Astrocyte (in vitro differentiated cells and primary cell): ENCODE measurements around the gene AFAP1L2. TPM values are rescaled to one million over a fixed set of nuclear protein-coding genes. Genes with fewer than 3 reads are reported as not detected.

Experiments
- DNase-seq: peaks from one replicate; pipeline ENCODE4 v3.0.0-alpha.2; 2010; ENCODE audit warnings: low read depth
- FAIRE-seq: peaks from 2 replicates; lab custom pipeline; 2011; peaks lifted over from hg19 to GRCh38; lab: Jason Lieb, UNC
- H2AFZ ChIP-seq: 2 replicates; pipeline ENCODE4 v1.6.0; 2012; ENCODE audit warnings: low read depth, low read length, inconsistent platforms
- H3K27ac ChIP-seq: 2 replicates; pipeline ENCODE4 v1.5.1; 2011; ENCODE audit warnings: low read depth, low read length, inconsistent platforms
- H3K27me3 ChIP-seq: 2 replicates; pipeline ENCODE4 v1.6.0; 2011; ENCODE audit warnings: low read length, inconsistent platforms; ENCODE audit not compliant: insufficient read depth
- H3K36me3 ChIP-seq: 2 replicates; pipeline ENCODE4 v1.5.1; 2011; ENCODE audit warnings: low read length, inconsistent platforms; ENCODE audit not compliant: insufficient read depth
- H3K4me1 ChIP-seq: 2 replicates; pipeline ENCODE4 v1.5.1; 2011; ENCODE audit warnings: low read length, inconsistent platforms; ENCODE audit not compliant: insufficient read depth
- H3K4me2 ChIP-seq: 2 replicates; pipeline ENCODE4 v1.6.0; 2012; ENCODE audit warnings: low read length, inconsistent platforms
- H3K4me3 ChIP-seq: 2 replicates; pipeline ENCODE4 v1.5.1; 2011; ENCODE audit warnings: low read depth, mild to moderate bottlenecking, low read length, inconsistent platforms; ENCODE audit not compliant: insufficient read depth
- H3K79me2 ChIP-seq: 2 replicates; pipeline ENCODE4 v1.6.0; 2012; ENCODE audit warnings: mild to moderate bottlenecking, low read length, inconsistent platforms; ENCODE audit not compliant: insufficient read depth
- H3K9ac ChIP-seq: 2 replicates; pipeline ENCODE4 v1.6.0; 2012; ENCODE audit warnings: mild to moderate bottlenecking, low read length, inconsistent platforms
- H3K9me3 ChIP-seq: 2 replicates; pipeline ENCODE4 v1.5.1; 2012; ENCODE audit warnings: low read depth, mild to moderate bottlenecking, low read length, inconsistent platforms; ENCODE audit not compliant: insufficient read depth
- H4K20me1 ChIP-seq: 2 replicates; pipeline ENCODE4 v1.6.0; 2012; ENCODE audit warnings: low read length, inconsistent platforms; ENCODE audit not compliant: insufficient read depth
- H3K27ac Mint-ChIP-seq: one replicate; pipeline ENCODE4 v1.8.0; 2021; ENCODE audit warnings: mild to moderate bottlenecking, mixed read lengths; ENCODE audit not compliant: unreplicated experiment
- H3K27me3 Mint-ChIP-seq: one replicate; pipeline ENCODE4 v1.8.0; 2021; ENCODE audit warnings: low read depth, mixed read lengths; ENCODE audit not compliant: unreplicated experiment
- H3K36me3 Mint-ChIP-seq: one replicate; pipeline ENCODE4 v1.8.0; 2021; ENCODE audit warnings: low read depth, mixed read lengths; ENCODE audit not compliant: unreplicated experiment
- H3K4me1 Mint-ChIP-seq: one replicate; pipeline ENCODE4 v1.8.0; 2021; ENCODE audit warnings: low read depth, mixed read lengths; ENCODE audit not compliant: unreplicated experiment
- H3K4me3 Mint-ChIP-seq: one replicate; pipeline ENCODE4 v1.8.0; 2021; ENCODE audit warnings: mild to moderate bottlenecking, moderate library complexity, mixed read lengths; ENCODE audit not compliant: unreplicated experiment
- H3K9me3 Mint-ChIP-seq: one replicate; pipeline ENCODE4 v1.8.0; 2021; ENCODE audit warnings: mild to moderate bottlenecking, mixed read lengths; ENCODE audit not compliant: unreplicated experiment
- CTCF ChIP-seq: IDR thresholded peaks from 2 replicates; pipeline ENCODE4 v1.5.1; 2011; ENCODE audit warnings: low read depth, mild to moderate bottlenecking, inconsistent platforms, low read length, moderate library complexity; ENCODE audit not compliant: insufficient read depth
- EZH2 ChIP-seq: IDR thresholded peaks from 2 replicates; pipeline ENCODE4 v1.6.1; 2012; ENCODE audit warnings: mild to moderate bottlenecking, low read length, inconsistent platforms; ENCODE audit not compliant: insufficient read depth
- total RNA-seq: library from RNA; stranded (reverse); gene quantifications from 2 replicates; pipeline ENCODE4 v1.2.1, GENCODE V29; 2021

Gene AFAP1L2
- total RNA-seq, 1 donor from 2014 or later = 26.6 TPM

- Mint-ChIP-seq H3K4me3 (peak overlapping the region; percentile 74), H3K36me3 (peaks cover 25% of the 10 kb centered on the region), H3K4me1 (peaks cover 42% of the 10 kb centered on the region), H3K27ac (peak overlapping the region; percentile 88), H3K27me3 (no peaks in the 10 kb centered on the region), H3K9me3 (peaks cover 2% of the 10 kb centered on the region)
- no peaks in the 10 kb centered on the region for H3K36me3 ChIP-seq
- H3K79me2 ChIP-seq = no peaks in the 10 kb centered on the region
- H3K9me3 ChIP-seq = no peaks in the 10 kb centered on the region
- peak overlapping the region; percentile 82 for H3K4me2 ChIP-seq
- peak overlapping the region; percentile 62 for H2AFZ ChIP-seq
- H3K27me3 ChIP-seq = no peaks in the 10 kb centered on the region
- H3K4me3 ChIP-seq = peak overlapping the region; percentile 45
- H3K4me1 ChIP-seq = peaks cover 41% of the 10 kb centered on the region
- DNase-seq = no peak
- no peak for TF ChIP-seq EZH2
- TF ChIP-seq CTCF = peak; percentile 46
- peak; percentile 47 for FAIRE-seq
- H3K9ac ChIP-seq = peak overlapping the region; percentile 58
- H4K20me1 ChIP-seq = no peaks in the 10 kb centered on the region
- peak overlapping the region; percentile 32 for H3K27ac ChIP-seq
Measured at GRCh38 chr10:114304571-114305421, 99.5 kb downstream of the AFAP1L2 start.

GRCh38 chr10:114304017-114304570 lies 100.2 kb downstream of the AFAP1L2 start:
- Mint-ChIP-seq H3K9me3 (peaks cover 5% of the 10 kb centered on the region), H3K27ac (peak overlapping the region; percentile 88), H3K4me3 (peak overlapping the region; percentile 74), H3K4me1 (peaks cover 37% of the 10 kb centered on the region), H3K27me3 (no peaks in the 10 kb centered on the region), H3K36me3 (peaks cover 31% of the 10 kb centered on the region)
- H3K36me3 ChIP-seq = no peaks in the 10 kb centered on the region
- H3K27me3 ChIP-seq = no peaks in the 10 kb centered on the region
- H2AFZ ChIP-seq = peak overlapping the region; percentile 62
- H3K9ac ChIP-seq = peak overlapping the region; percentile 58
- peaks cover 34% of the 10 kb centered on the region for H3K4me1 ChIP-seq
- no peaks in the 10 kb centered on the region for H3K9me3 ChIP-seq
- H3K4me3 ChIP-seq = peak overlapping the region; percentile 45
- TF ChIP-seq CTCF (peak; percentile 88), EZH2 (no peak)
- H3K79me2 ChIP-seq = no peaks in the 10 kb centered on the region
- peak; percentile 94 for DNase-seq
- peak overlapping the region; percentile 32 for H3K27ac ChIP-seq
- FAIRE-seq = peak; percentile 96
- H4K20me1 ChIP-seq = no peaks in the 10 kb centered on the region
- peak overlapping the region; percentile 82 for H3K4me2 ChIP-seq
